ENCODE measurements around the gene ZNF423.

Gene ZNF423

GRCh38 chr16:49464877-49465504, 390.9 kb downstream of the ZNF423 start:
- Histone ChIP-seq H3K9ac (no peak overlapping the region), H2AFZ (no peak overlapping the region), H3K36me3 (ENCODE audit: control insufficient read depth, insufficient read depth, low read length) (no peaks in the 10 kb centered on the region), H3K4me3 (ENCODE audit: low read depth, low read length) (no peak overlapping the region), H3K4me2 (ENCODE audit: low read length) (no peak overlapping the region), H3K79me2 (no peaks in the 10 kb centered on the region), H3K9me3 (ENCODE audit: control insufficient read depth, low read length) (no peaks in the 10 kb centered on the region), H3K27me3 (ENCODE audit: control insufficient read depth, insufficient read depth, low read length) (peaks cover 2% of the 10 kb centered on the region), H3K4me1 (no peaks in the 10 kb centered on the region), H3K27ac (no peak overlapping the region)
- no peak for TF ChIP-seq CTCF (IDR thresholded peaks at IDR 0.05)

- Histone ChIP-seq H3K27ac (no peak overlapping the region), H3K79me2 (no peaks in the 10 kb centered on the region), H3K9ac (no peak overlapping the region), H2AFZ (no peak overlapping the region), H3K4me2 (ENCODE audit: low read length) (no peak overlapping the region), H3K4me1 (no peaks in the 10 kb centered on the region), H3K9me3 (ENCODE audit: control insufficient read depth, low read length) (no peaks in the 10 kb centered on the region), H3K36me3 (ENCODE audit: control insufficient read depth, insufficient read depth, low read length) (no peaks in the 10 kb centered on the region), H3K27me3 (ENCODE audit: control insufficient read depth, insufficient read depth, low read length) (peaks cover 2% of the 10 kb centered on the region), H3K4me3 (ENCODE audit: low read depth, low read length) (no peak overlapping the region)
- no peak for TF ChIP-seq CTCF (IDR thresholded peaks at IDR 0.05)
Observed at GRCh38 chr16:49464093-49464492, 391.8 kb downstream of the ZNF423 start.

GRCh38 chr16:49463529-49463928, 392.4 kb downstream of the ZNF423 start:
- no peaks in the 10 kb centered on the region for H3K9me3 ChIP-seq (ENCODE audit: control insufficient read depth, low read length)
- no peaks in the 10 kb centered on the region for H3K4me1 ChIP-seq
- no peak overlapping the region for H2AFZ ChIP-seq
- H3K4me2 ChIP-seq (ENCODE audit: low read length): no peak overlapping the region
- no peaks in the 10 kb centered on the region for H3K36me3 ChIP-seq (ENCODE audit: control insufficient read depth, insufficient read depth, low read length)
- no peak overlapping the region for H3K9ac ChIP-seq
- H3K79me2 ChIP-seq: no peaks in the 10 kb centered on the region
- no peak overlapping the region for H3K4me3 ChIP-seq (ENCODE audit: low read depth, low read length)
- TF ChIP-seq CTCF (IDR thresholded peaks at IDR 0.05): no peak
- H3K27ac ChIP-seq: no peak overlapping the region
- peaks cover 2% of the 10 kb centered on the region for H3K27me3 ChIP-seq (ENCODE audit: control insufficient read depth, insufficient read depth, low read length)

- Histone ChIP-seq H3K4me3 (ENCODE audit: low read depth, low read length) (no peak overlapping the region), H3K27ac (no peak overlapping the region)
Observed at GRCh38 chr16:49462989-49463371, 392.9 kb downstream of the ZNF423 start.

More at GRCh38 chr16:49462989-49463371, 392.9 kb downstream of the ZNF423 start:
- TF ChIP-seq CTCF (IDR thresholded peaks at IDR 0.05): no peak
- peaks cover 2% of the 10 kb centered on the region for H3K27me3 ChIP-seq (ENCODE audit: control insufficient read depth, insufficient read depth, low read length)
- H3K9ac ChIP-seq: no peak overlapping the region
- H3K9me3 ChIP-seq (ENCODE audit: control insufficient read depth, low read length): no peaks in the 10 kb centered on the region
- no peaks in the 10 kb centered on the region for H3K79me2 ChIP-seq
- no peak overlapping the region for H3K4me2 ChIP-seq (ENCODE audit: low read length)
- H3K4me1 ChIP-seq: no peaks in the 10 kb centered on the region
- H2AFZ ChIP-seq: no peak overlapping the region
- H3K36me3 ChIP-seq (ENCODE audit: control insufficient read depth, insufficient read depth, low read length): no peaks in the 10 kb centered on the region
